NT2/D1 (cell line): Measurements from ENCODE around the gene FAM240A.

Experiments used
- DNase-seq: peaks from one replicate; pipeline ENCODE4 v3.0.0-alpha.2; 2011; ENCODE audit warnings: low read depth, low spot score
- H3K27me3 ChIP-seq: 2 replicates; pipeline ENCODE4 v1.6.0; 2011; ENCODE audit warnings: mild to moderate bottlenecking; ENCODE audit not compliant: insufficient read length, insufficient read depth
- H3K36me3 ChIP-seq: 2 replicates; pipeline ENCODE4 v1.6.1; 2011; ENCODE audit warnings: mild to moderate bottlenecking, low read length, mixed read lengths; ENCODE audit not compliant: insufficient read depth, insufficient read length
- H3K4me1 ChIP-seq: 2 replicates; pipeline ENCODE4 v1.5.1; 2011; ENCODE audit not compliant: insufficient read depth, insufficient read length
- H3K4me3 ChIP-seq: 2 replicates; pipeline ENCODE4 v1.5.1; 2011; ENCODE audit warnings: low read depth; ENCODE audit not compliant: insufficient read length
- H3K9ac ChIP-seq: 2 replicates; pipeline ENCODE4 v1.6.0; 2011; ENCODE audit warnings: low read depth; ENCODE audit not compliant: insufficient read length
- H3K9me3 ChIP-seq: 2 replicates; pipeline ENCODE4 v1.5.1; 2011; ENCODE audit warnings: mild to moderate bottlenecking, low read length; ENCODE audit not compliant: insufficient read depth
- SUZ12 ChIP-seq: IDR thresholded peaks from 2 replicates; pipeline ENCODE4 v1.6.1; 2011; ENCODE audit not compliant: insufficient read length, insufficient read depth; ENCODE audit errors: extremely low read depth
- YY1 ChIP-seq: IDR thresholded peaks from 2 replicates; pipeline ENCODE4 v1.6.1; 2011; ENCODE audit not compliant: insufficient read length, insufficient read depth
- ZNF274 ChIP-seq: IDR thresholded peaks from 2 replicates; pipeline ENCODE4 v1.6.1; 2011; ENCODE audit warnings: mild to moderate bottlenecking, low read depth, low read length

Gene FAM240A

DNA sequence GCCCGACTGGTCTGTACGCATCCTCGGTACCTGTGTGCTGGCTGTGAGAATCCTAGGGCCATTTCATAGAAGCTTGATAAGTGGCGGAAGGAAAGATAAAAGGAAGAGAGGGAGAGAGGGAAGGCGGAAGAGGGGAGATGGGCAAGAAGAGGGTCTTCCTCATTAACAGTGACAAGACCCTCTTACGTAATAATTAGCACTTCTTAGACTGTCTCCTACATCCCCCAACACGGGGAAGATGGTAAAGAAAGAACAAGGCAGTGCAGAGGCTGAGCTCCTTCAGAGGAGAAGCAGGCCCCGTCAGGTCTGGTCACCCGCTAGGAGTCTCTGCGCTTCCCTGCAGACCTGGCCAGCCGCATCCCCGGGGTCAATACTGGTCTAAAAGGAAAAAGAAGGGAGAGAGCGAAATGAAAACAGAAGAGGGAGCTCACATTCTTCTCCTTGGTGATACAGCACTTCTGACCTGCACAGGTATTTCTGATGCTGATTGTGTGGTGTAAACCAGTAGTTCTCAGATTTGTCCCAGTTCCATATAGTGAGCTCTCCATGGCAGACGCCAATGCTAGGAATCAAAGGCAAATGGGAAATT is 19.0 kb upstream of the FAM240A start:
- no peaks in the 10 kb centered on the region for H3K4me1 ChIP-seq
- H3K27me3 ChIP-seq, result no peaks in the 10 kb centered on the region
- no peak for TF ChIP-seq ZNF274
- TF ChIP-seq SUZ12, result no peak
- TF ChIP-seq YY1, result no peak
- DNase-seq, result no peak
- H3K9me3 ChIP-seq, result peaks cover 3% of the 10 kb centered on the region; the same call in 1 of the 2 replicates
- no peak overlapping the region for H3K4me3 ChIP-seq
- no peaks in the 10 kb centered on the region for H3K36me3 ChIP-seq
- H3K9ac ChIP-seq, result no peak overlapping the region

DNA sequence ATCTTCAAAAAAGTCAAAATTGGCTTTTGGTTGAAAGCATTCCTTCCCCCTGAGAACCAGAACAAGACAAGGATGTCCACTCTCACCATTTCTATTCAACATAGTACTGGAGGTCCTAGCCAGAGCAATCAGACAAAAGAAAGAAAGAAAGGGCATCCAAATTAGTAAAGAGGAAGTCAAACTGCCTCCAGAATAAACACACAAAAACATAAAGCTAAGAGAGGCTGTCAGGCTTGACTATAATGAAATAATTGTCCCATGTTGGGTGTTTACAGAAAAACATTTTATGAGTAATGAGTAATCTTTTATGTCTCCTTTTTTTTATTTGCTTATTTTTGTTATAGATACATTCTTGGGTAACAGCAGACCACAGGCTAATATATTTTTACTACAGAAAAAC is 18.3 kb upstream of the FAM240A start:
- peaks cover 3% of the 10 kb centered on the region; the same call in 1 of the 2 replicates for H3K9me3 ChIP-seq
- peaks cover 1% of the 10 kb centered on the region for H3K4me1 ChIP-seq
- TF ChIP-seq YY1 (no peak), SUZ12 (no peak), ZNF274 (no peak)
- no peaks in the 10 kb centered on the region for H3K27me3 ChIP-seq
- no peak overlapping the region for H3K4me3 ChIP-seq
- DNase-seq, result no peak
- no peak overlapping the region for H3K9ac ChIP-seq
- H3K36me3 ChIP-seq, result no peaks in the 10 kb centered on the region

DNA sequence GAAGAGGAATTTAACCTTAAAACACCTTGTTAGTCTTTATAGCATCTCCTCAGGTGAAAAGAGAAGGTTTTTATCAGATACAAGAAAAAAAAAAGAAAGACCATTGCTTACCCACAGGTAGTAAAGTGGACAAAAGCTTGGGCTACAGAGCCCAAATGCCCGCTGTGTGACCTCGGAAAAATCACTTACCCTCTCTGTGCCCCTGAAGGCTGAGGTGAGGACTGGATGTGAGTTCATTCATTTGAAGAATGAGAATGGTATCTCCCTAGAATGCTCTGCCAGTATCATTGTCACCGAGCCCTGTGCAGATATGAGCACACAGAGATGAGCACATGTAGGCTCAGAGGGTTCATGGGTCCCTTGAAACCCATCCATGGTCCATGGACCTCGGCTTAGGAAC is 17.6 kb upstream of the FAM240A start:
- H3K4me3 ChIP-seq, result no peak overlapping the region
- TF ChIP-seq ZNF274, result no peak
- TF ChIP-seq SUZ12, result no peak
- no peak for TF ChIP-seq YY1
- no peak overlapping the region for H3K9ac ChIP-seq
- peaks cover 2% of the 10 kb centered on the region for H3K4me1 ChIP-seq
- no peaks in the 10 kb centered on the region for H3K36me3 ChIP-seq
- no peak for DNase-seq
- H3K27me3 ChIP-seq, result no peaks in the 10 kb centered on the region
- H3K9me3 ChIP-seq, result peaks cover 3% of the 10 kb centered on the region; the same call in 1 of the 2 replicates

DNA sequence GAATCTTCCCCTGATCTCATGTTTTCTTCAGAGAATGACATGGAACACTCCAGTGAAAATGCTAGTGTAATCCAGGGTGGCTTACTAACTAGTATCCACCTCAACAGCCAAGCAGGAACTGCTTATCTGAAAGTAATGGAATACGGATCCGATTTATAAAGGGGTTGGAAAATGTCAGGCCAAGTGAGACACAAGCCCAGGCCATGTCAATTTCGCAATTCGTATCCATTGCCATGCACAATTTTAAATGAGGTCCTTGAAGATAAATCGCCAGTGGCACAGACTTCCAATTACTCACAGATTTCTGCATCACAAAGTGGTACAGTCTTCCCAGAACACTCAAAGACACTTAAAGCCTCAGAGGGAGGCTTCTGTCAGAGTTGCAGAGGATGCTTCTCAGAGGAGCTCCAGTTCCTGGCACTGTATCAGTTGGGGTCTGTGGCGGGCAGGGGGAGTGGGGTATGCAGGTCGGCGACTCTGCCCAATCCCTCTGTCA is 16.5 kb upstream of the FAM240A start:
- H3K4me1 ChIP-seq, result peaks cover 4% of the 10 kb centered on the region

DNA sequence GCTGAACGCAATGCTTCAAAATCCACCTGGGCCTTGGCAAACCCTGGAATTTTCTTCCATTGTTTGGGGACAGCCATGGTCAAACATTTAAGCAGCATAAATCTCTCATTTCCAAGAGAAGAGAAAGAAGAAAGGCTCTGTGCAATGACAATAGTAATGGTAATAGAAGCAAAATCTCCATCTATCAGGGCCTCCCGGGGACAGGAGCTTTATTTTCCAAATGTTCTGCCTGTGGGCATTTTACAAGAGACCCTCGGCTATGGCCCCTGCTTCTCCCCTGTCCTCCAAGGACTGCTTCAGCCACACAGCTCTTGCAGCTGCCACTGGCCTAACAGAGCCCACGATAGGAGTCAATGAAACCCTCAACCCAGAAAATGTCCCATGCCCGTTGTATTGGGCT is 12.7 kb upstream of the FAM240A start:
- H3K27me3 ChIP-seq, result no peaks in the 10 kb centered on the region
- H3K9ac ChIP-seq, result peak overlapping the region; percentile 39
- H3K36me3 ChIP-seq, result no peaks in the 10 kb centered on the region
- peak; percentile 67 for DNase-seq
- H3K4me3 ChIP-seq, result no peak overlapping the region
- TF ChIP-seq YY1 (no peak), SUZ12 (no peak), ZNF274 (no peak)
- H3K9me3 ChIP-seq, result no peaks in the 10 kb centered on the region
- H3K4me1 ChIP-seq, result peaks cover 4% of the 10 kb centered on the region

More for the DNA sequence above, 16.5 kb upstream of the FAM240A start:
- no peak for DNase-seq
- Histone ChIP-seq H3K36me3 (no peaks in the 10 kb centered on the region), H3K4me3 (no peak overlapping the region), H3K9me3 (peaks cover 3% of the 10 kb centered on the region; the same call in 1 of the 2 replicates), H3K27me3 (no peaks in the 10 kb centered on the region), H3K9ac (no peak overlapping the region)
- TF ChIP-seq ZNF274 (no peak), YY1 (no peak), SUZ12 (no peak)

DNA sequence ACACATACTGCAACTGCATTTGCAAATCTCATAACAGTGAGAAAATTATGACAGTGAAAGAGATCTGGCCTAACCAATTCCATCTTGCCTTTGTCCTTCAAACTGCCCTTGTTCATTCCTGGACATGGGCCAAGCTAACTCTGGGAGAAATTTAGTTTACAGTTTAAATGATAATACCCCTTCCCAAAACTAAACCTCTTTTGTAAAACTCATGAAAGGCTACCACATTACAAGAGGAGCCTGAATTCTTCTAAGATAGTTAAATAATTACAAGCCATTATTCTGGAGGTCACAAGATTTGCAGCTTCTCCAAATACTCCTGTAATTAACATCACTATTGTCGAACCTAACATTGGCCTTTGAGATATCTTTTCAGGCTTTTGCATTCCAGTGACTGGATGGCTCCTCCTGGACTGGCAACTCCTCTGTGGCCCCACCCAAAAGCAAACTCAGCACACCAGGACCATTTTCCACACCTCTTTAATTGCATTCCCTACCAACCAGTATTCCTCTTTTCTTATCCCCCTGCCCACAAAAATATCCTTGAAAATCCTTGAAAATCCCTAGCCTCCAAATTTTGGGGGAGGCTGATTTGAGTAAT is 8.8 kb upstream of the FAM240A start:
- Histone ChIP-seq H3K9ac (no peak overlapping the region), H3K9me3 (no peaks in the 10 kb centered on the region), H3K4me3 (no peak overlapping the region), H3K36me3 (no peaks in the 10 kb centered on the region), H3K4me1 (peaks cover 4% of the 10 kb centered on the region), H3K27me3 (no peaks in the 10 kb centered on the region)
- no peak for DNase-seq
- no peak for TF ChIP-seq SUZ12
- TF ChIP-seq YY1, result no peak
- no peak for TF ChIP-seq ZNF274

DNA sequence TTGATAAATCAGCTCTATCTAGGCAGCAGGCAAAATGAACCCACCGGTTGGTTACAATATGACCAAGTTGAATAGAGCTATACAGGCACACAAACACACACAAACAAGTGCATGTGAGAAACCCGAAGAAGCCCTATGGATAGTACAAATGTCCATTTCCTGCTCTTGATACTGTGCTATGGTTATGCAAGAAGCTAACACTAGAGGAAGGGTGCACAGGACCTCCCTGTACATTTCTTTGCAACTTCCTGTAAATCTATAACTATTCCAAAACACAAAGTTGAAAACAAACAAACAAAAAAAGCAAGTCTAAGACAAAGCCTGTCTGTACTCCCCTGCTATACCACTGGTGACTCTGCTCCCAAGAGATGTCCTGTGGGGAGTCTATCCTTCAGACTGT is 8.2 kb upstream of the FAM240A start:
- TF ChIP-seq SUZ12 (no peak), YY1 (no peak), ZNF274 (no peak)
- Histone ChIP-seq H3K9me3 (no peaks in the 10 kb centered on the region), H3K36me3 (no peaks in the 10 kb centered on the region), H3K27me3 (no peaks in the 10 kb centered on the region), H3K9ac (no peak overlapping the region), H3K4me3 (no peak overlapping the region), H3K4me1 (peaks cover 4% of the 10 kb centered on the region)
- no peak for DNase-seq

DNA sequence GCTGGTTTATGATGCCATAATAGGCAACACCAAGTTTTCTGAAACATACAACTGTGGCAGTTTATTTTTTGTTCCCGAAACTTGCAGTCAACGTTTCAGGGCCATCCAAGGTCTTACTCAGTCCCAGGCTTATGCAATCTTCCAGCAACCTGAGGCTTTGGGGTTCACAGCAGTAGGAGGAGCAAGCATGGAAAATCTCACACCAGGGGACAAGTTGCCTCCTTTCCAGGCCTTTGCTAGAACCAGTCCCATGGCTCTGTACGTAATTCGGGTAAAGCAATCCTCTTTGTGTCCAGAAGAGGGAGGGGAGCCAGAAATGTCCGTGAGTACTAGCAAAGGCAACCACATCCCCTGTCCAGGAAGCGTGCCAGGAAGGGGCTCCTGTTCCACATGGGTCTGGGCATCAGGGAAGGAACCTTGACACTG is 4.7 kb upstream of the FAM240A start:
- no peak for DNase-seq
- Histone ChIP-seq H3K9ac (no peak overlapping the region), H3K36me3 (no peaks in the 10 kb centered on the region), H3K9me3 (no peaks in the 10 kb centered on the region), H3K27me3 (no peaks in the 10 kb centered on the region), H3K4me3 (no peak overlapping the region), H3K4me1 (peaks cover 3% of the 10 kb centered on the region)
- TF ChIP-seq YY1 (no peak), ZNF274 (no peak), SUZ12 (no peak)
